ENCODE results near the gene LRRC28.
"Not testable (repeated sequence)": the region's sequence is repeated elsewhere in the genome, so short reads cannot be mapped to it uniquely, and the experiment has no call there.

LRRC28 gene

DNA sequence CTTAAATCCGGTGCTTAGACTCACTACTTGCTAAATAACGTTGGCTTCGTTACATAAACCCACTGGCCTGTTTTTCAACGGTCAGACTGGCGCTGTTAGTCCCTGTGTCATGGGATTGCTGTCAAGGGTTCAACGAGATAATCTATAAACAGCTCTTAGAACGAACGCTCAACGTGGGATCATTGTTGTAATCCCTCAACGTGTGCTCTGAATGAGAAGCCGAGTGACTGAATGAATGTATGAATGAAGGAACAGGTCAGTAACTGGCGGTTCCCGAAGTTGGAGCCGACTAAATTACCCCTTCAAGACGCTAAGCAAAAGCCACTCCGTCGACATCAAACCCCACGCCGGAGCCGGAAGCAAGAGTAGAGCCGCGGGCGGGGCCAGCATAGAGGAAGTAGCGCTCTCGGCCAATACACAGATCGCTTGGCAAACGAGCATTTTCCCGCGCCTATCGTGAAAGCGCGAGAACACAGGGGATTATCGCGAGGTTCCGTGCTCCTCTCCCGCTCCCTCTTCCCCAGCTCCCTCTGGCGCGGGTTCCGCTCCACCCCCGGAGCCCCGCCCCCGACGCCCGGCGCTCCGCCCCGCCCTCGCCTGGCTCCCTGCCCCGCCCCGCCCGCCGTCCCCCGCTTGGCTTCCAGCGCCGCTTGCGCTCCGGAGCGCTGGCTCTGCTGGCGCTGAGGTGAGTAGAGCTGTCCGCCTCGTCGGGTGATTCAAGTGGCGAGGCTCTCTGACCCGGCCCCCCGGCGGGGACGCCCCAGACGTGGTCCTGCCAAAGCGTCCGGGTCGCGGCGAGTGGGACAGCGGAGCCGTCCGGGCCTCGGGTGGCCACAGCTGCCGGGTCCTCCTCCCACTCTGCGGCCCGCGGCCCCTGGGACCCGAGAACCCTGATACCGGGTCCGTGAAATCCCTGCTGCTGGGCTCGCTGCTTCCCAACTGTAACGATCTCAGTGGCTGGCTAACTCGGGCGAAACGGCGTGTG lies at the start of gene LRRC28:
Gene LRRC28 (plus strand): TSS at position 625 of the 985 bp plus-strand sequence. CDS start 4,477 bp downstream, outside the sequence.
- in situ Hi-C loops (cut with MboI; ENCODE audit: low sequenced_read_pairs) = loop anchor here (25.0 kb wide), 1 partner anchor 661 kb away; no protein-coding TSS in a partner anchor

- in situ Hi-C loops (cut with MboI; ENCODE audit: low sequenced_read_pairs) = no loop called here
Measured at GRCh38 chr15:99202176-99202552, 49.1 kb upstream of the LRRC28 start.

- in situ Hi-C loops (cut with MboI; ENCODE audit: low sequenced_read_pairs) = no loop called here
Measured at GRCh38 chr15:99207672-99208071, 43.6 kb upstream of the LRRC28 start.

DNA sequence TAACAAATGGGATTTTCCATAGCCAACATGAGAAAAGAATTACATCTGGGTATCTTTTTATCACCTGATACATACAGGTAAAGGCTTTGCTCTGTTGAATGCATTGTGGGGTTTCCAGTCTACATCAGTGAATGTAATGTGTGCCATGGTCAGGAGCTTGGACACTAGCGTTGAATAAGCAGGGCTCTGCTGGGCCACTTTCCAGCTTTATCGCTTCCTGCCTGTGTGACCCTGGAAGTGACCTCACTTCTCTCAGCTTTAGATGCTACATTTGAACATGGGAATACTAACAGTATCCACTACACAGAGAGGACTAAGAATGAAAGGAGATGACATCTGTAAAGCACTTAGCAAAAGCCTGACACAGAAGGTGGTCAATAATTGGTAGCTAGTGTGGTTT lies 42.0 kb upstream of the LRRC28 start:
- in situ Hi-C loops (cut with MboI; ENCODE audit: low sequenced_read_pairs) = no loop called here

GRCh38 chr15:99210334-99210733 lies 40.9 kb upstream of the LRRC28 start:
- in situ Hi-C loops (cut with MboI; ENCODE audit: low sequenced_read_pairs) = no loop called here

DNA sequence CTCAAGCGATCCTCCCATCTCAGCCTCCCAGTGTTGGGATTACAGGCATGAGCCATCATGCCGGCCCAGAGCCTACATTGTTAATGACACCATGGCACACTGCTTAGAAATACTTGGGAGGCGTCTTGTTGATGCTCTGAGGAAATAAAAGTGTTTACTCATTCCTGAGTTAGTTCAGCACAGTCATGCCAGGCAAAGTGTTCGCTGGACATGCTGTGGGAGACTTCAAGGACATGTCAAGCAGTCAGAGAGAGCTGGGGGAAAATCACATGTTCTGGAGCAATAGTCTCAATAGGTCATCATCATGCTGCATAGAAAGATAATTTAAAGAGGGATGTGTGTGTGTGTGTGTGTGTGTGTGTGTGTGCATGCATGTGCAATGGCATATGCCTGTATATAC lies 39.4 kb upstream of the LRRC28 start:
- in situ Hi-C loops (cut with MboI; ENCODE audit: low sequenced_read_pairs) = no loop called here

DNA sequence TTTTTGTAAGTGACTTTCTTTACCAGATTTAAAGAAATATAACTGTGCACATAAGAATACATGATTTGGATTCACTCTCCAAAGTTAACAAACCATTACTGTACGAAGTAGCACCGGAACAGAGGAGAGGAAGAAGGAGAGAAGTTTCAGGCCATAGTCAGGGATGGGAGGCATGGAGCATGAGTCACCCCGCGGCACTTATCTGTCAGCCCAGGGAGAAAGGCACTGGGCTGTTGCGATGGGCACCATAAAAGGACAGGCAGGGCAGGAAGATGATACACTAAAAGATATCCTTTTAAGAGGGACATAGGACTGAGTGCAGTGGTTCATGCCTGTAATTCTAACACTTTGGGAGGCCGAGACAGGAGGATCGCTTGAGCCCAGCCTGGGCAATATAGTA lies 38.9 kb upstream of the LRRC28 start:
- in situ Hi-C loops (cut with MboI; ENCODE audit: low sequenced_read_pairs) = no loop called here

DNA sequence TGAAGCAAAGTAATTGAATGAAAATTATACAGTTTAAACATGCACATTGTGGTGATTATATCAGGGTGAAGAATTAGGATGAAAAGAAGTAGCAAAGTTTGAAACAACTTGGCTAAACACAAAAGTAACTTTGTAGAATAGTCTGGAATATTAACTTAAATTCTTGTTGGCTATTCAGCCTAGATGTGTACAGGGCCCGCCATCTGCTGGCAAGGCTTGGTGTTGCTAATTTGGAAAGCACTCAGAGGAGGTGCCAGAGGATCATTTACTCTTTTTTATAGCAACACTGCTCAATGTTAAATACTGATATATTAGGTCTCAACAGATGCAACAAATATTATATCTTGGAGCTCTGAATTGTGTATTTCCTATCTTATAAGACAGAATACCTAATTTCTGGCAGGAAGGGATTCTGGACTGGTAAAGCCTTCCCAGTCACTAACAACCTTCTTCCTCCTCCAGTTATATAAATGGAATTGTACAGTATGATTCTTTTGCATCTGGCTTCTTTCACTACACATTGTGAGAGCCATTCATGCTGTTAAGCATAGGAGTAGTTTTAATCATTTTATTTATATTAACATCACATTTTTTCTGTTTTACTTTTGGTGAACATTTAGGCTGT lies 38.0 kb upstream of the LRRC28 start:
- in situ Hi-C loops (cut with MboI; ENCODE audit: low sequenced_read_pairs) = no loop called here

- in situ Hi-C loops (cut with MboI; ENCODE audit: low sequenced_read_pairs) = no loop called here
Measured at GRCh38 chr15:99224372-99225214, 26.7 kb upstream of the LRRC28 start.

- in situ Hi-C loops (cut with MboI; ENCODE audit: low sequenced_read_pairs) = no loop called here
Measured at GRCh38 chr15:99226802-99227201, 24.5 kb upstream of the LRRC28 start.

DNA sequence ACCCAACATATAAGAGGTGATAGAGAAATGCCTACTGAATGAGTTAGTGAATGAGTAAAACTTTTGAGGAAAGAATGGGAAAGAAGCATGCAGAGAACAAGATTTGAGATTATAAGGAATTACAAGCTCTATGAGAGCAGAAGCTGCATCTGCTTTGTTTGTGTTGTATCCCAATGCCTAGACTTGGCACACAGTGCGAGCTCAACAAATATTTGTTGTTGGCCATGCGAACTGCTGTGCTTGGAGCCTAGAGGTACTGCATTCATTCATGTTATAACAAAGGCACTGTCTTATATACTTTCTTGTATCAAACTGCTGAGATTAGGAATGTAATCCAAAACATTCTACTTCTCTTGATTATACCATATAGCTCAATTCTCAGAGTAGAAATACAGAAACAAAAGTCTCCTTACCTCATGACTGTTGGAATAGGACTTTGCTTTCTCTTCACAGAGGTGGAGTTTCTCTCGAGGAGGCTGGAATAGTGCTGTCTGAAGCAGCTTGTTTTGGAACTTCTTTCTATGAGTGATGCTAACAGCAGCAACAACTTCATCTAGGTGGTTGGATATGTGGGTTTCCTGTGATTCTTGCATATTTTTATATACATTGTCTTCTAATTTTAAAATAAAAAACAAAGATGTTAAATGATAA lies 23.0 kb upstream of the LRRC28 start:
- in situ Hi-C loops (cut with MboI; ENCODE audit: low sequenced_read_pairs) = no loop called here

- in situ Hi-C loops (cut with MboI; ENCODE audit: low sequenced_read_pairs) = no loop called here
Measured at GRCh38 chr15:99230867-99231266, 20.4 kb upstream of the LRRC28 start.

DNA sequence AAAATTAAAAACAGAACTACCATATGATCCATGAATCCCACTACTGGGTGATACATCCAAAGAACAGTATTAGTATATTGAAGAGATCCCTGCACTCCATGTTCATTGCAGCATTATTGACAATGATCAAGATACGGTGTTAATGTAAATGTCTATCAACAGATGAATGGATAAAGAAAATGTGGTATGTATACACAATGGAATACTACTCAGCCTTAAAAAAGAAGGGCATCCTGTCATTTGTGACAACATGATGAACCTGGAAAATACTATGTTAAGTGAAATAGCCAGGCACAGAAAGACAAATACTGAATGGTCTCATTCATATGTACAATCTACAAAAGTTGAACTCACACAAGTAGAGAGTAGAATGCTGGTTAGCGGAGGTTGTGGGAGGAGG lies 18.5 kb upstream of the LRRC28 start:
- in situ Hi-C loops (cut with MboI; ENCODE audit: low sequenced_read_pairs) = no loop called here

GRCh38 chr15:99234160-99234559 lies 17.1 kb upstream of the LRRC28 start:
- in situ Hi-C loops (cut with MboI; ENCODE audit: low sequenced_read_pairs) = not testable (repeated sequence)

DNA sequence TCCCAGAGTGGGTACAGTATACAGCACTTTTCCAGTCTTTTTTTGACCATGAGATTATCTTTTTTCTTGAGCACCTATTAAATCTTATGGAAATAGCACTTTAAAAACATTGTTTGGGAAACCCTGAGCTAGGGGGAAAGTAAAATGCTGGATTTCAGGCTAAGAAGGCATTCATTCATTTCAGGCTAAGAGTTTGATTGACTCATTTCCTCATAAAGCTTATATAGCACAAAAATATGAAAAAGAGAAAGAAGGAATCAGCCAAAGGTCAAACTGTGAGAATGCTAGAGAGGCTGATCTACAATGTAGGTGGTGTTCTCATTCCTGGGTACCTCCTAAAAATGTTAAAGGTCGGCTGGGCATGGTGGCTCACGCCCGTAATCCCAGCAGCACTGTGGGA lies 12.4 kb upstream of the LRRC28 start:
- in situ Hi-C loops (cut with MboI; ENCODE audit: low sequenced_read_pairs) = no loop called here

GRCh38 chr15:99239545-99240198 lies 11.6 kb upstream of the LRRC28 start:
- in situ Hi-C loops (cut with MboI; ENCODE audit: low sequenced_read_pairs) = no loop called here

DNA sequence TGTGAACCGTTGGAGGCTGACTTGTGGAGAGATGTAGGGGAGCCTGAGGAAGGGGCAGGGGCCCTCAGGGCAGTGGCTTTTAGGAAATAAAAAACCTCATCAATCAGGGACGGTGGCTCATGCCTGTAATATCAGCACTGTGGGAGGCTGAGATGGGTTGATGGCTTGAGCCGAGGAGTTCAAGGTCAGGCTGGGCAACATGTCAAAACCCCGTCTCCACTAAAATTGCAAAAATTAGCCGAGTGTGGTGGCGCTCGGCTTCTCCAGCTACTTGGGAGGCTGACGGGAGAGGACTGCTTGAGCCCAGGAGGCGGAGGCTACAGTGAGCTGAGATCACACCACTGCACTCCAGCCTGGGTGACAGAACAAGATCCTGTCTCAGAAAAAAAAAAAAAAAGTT lies 9.5 kb upstream of the LRRC28 start:
- in situ Hi-C loops (cut with MboI; ENCODE audit: low sequenced_read_pairs) = no loop called here

DNA sequence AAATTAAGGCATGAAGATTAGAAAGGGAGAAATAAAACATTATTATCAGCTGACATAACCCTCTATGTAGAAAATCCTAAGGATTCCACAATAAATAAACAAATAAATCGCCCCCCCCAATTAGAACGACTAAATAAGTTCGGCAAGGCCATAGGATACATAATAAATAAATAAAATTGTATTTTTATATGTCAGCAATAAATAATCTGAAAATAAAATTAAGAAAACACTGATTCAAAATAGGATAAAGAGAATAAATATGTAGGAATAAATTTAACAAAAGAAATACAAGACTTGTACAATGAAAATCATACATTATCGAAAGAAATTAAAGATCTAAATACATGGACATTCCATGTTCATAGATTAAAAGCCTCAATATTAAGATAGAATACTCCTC lies 7.0 kb upstream of the LRRC28 start:
- in situ Hi-C loops (cut with MboI; ENCODE audit: low sequenced_read_pairs) = no loop called here

GRCh38 chr15:99247062-99247461 lies 4.2 kb upstream of the LRRC28 start:
- in situ Hi-C loops (cut with MboI; ENCODE audit: low sequenced_read_pairs) = no loop called here

DNA sequence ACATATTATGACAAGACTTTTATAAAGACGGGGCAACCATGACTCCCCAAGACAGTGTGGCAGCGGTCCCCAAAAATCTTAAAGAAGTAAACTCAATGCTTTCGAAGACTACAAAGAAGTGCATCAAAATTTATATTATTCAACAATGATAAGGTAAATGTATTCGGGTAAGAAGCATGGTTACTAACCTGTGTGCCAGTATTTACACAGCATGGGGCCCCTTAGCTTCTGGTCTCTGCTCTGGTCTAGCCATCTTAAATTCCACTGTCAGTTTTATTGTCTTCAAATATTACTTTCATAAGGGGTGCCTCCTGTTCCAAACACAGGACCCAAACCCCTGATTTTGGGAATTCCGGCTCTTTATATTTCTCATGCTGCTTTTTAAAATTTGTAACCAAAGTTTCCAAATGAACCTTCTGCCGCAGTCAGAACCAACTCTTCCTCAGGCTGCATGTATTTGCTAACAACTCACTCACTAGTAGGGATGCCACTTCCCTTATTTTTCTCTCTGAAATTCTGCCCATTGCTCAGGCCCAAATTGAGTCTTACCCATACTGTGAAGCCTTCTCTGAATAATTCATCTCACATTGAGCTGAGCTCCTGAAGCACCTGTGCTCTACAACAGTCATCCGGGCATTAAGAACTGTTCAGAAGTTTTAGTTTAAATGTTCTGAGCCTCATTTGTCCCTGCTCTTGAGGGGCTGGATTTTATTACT lies 3.1 kb upstream of the LRRC28 start:
- in situ Hi-C loops (cut with MboI; ENCODE audit: low sequenced_read_pairs) = no loop called here
